Neural cell (in vitro differentiated cells): ENCODE measurements around the gene POLR2L. TPM values are rescaled to one million over a fixed set of nuclear protein-coding genes. Genes with fewer than 3 reads are reported as not detected.

ENCODE experiments used
- H2AFZ ChIP-seq: fragments of 200-600, 300-800 bp; sonication (generic), shearing (Covaris generic); 2 replicates; pipeline ENCODE4 v1.6.0; 2014; ENCODE audit warnings: low read depth, mild to moderate bottlenecking, antibody characterized with exemption, low read length, moderate library complexity
- H3F3A ChIP-seq: fragments of 200-600 bp; shearing (Covaris generic); 2 replicates; pipeline ENCODE4 v1.6.1; 2016; ENCODE audit warnings: mild to moderate bottlenecking, moderate library complexity, mixed read lengths, antibody characterized with exemption, low read length; ENCODE audit not compliant: insufficient read depth, poor library complexity, severe bottlenecking
- H3K27ac ChIP-seq: fragments of 200-600, 300-800 bp; sonication (generic), shearing (Covaris generic); 2 replicates; pipeline ENCODE4 v1.5.1; 2014; ENCODE audit warnings: mild to moderate bottlenecking, low read length, moderate library complexity
- H3K27me3 ChIP-seq: fragments of 300-800, 200-600 bp; sonication (generic), shearing (Covaris generic); 2 replicates; pipeline ENCODE4 v1.6.0; 2014; ENCODE audit warnings: mild to moderate bottlenecking, low read depth, low read length, moderate library complexity; ENCODE audit not compliant: insufficient read depth
- H3K36me3 ChIP-seq: fragments of 300-800, 200-600 bp; sonication (generic), shearing (Covaris generic); 2 replicates; pipeline ENCODE4 v1.5.1; 2014; ENCODE audit warnings: mild to moderate bottlenecking, antibody characterized with exemption, low read length, moderate library complexity; ENCODE audit not compliant: insufficient read depth
- H3K4me2 ChIP-seq: fragments of 300-800, 200-600 bp; sonication (generic), shearing (Covaris generic); 2 replicates; pipeline ENCODE4 v1.6.0; 2014; ENCODE audit warnings: mild to moderate bottlenecking, low read length
- H3K4me3 ChIP-seq: fragments of 300-800, 200-600 bp; sonication (generic), shearing (Covaris generic); 2 replicates; pipeline ENCODE4 v1.5.1; 2014; ENCODE audit warnings: mild to moderate bottlenecking, low read length, moderate library complexity
- H3K79me2 ChIP-seq: fragments of 200-600 bp; shearing (Covaris generic); replicated peaks from 2 replicates; pipeline ENCODE4 v1.6.0; 2014; ENCODE audit warnings: mild to moderate bottlenecking, low read length, moderate library complexity; ENCODE audit not compliant: insufficient read depth
- H3K9ac ChIP-seq: fragments of 300-800, 200-600 bp; sonication (generic), shearing (Covaris generic); 2 replicates; pipeline ENCODE4 v1.6.1; 2016; ENCODE audit warnings: mild to moderate bottlenecking, low read length, mixed read lengths
- H3K9me2 ChIP-seq: fragments of 200-600 bp; shearing (Covaris generic); 2 replicates; pipeline ENCODE4 v1.6.1; 2016; ENCODE audit warnings: mild to moderate bottlenecking, low read length, mixed read lengths; ENCODE audit not compliant: insufficient read depth
- H3K9me3 ChIP-seq: fragments of 200-600, 300-800 bp; sonication (generic), shearing (Covaris generic); 2 replicates; pipeline ENCODE4 v1.6.1; 2016; ENCODE audit warnings: mild to moderate bottlenecking, mixed run types, low read length, moderate library complexity, mixed read lengths
- H4K20me1 ChIP-seq: fragments of 200-600 bp; shearing (Covaris generic); 2 replicates; pipeline ENCODE4 v1.6.1; 2016; ENCODE audit warnings: mild to moderate bottlenecking, mixed run types; ENCODE audit not compliant: insufficient read depth
- EP300 ChIP-seq: fragments of 450-650 bp; conservative IDR thresholded peaks from 2 replicates; pipeline ENCODE4 v1.6.1; 2014; ENCODE audit warnings: antibody characterized with exemption, mild to moderate bottlenecking, moderate library complexity; ENCODE audit not compliant: poor library complexity, severe bottlenecking
- EZH2 ChIP-seq: fragments of 200-600, 300-800 bp; shearing (Covaris generic), sonication (generic); IDR thresholded peaks from 2 replicates; pipeline ENCODE4 v1.6.1; 2014; ENCODE audit warnings: antibody characterized with exemption, low read length, borderline replicate concordance, mild to moderate bottlenecking; ENCODE audit not compliant: insufficient read depth, poor library complexity, severe bottlenecking
- MXI1 ChIP-seq: fragments of 450-650 bp; conservative IDR thresholded peaks from 2 replicates; pipeline ENCODE4 v1.6.1; 2014; ENCODE audit warnings: antibody characterized with exemption, mild to moderate bottlenecking; ENCODE audit not compliant: poor library complexity, severe bottlenecking
- POLR2AphosphoS5 ChIP-seq: IDR thresholded peaks from 2 replicates; pipeline ENCODE4 v1.6.1; 2012
- RAD21 ChIP-seq: fragments of 450-650 bp; conservative IDR thresholded peaks from 2 replicates; pipeline ENCODE4 v1.6.1; 2014; ENCODE audit warnings: antibody characterized with exemption, mild to moderate bottlenecking, moderate library complexity
- SMC3 ChIP-seq: fragments of 450-650 bp; conservative IDR thresholded peaks from 2 replicates; pipeline ENCODE4 v1.6.1; 2014; ENCODE audit warnings: antibody characterized with exemption, mild to moderate bottlenecking, moderate library complexity; ENCODE audit not compliant: poor library complexity
- TAF1 ChIP-seq: IDR thresholded peaks from 2 replicates; pipeline ENCODE4 v1.6.1; 2012; ENCODE audit warnings: low read depth
- polyA plus RNA-seq: library from polyadenylated mRNA; depleted of rRNA; stranded (reverse); fragments of >200 nt; gene quantifications from 2 replicates; pipeline ENCODE4 v1.2.3, GENCODE V29; 2014
- TF ChIP-seq, protein P1 (sequence below): fragments of 450-650 bp; IDR thresholded peaks from 2 replicates; pipeline ENCODE4 v1.5.1; 2014; ENCODE audit warnings: antibody characterized with exemption, mild to moderate bottlenecking, moderate library complexity; ENCODE audit not compliant: poor library complexity, severe bottlenecking
- TF ChIP-seq, protein P2 (sequence below): IDR thresholded peaks from 2 replicates; pipeline ENCODE4 v1.6.1; 2012; ENCODE audit warnings: borderline replicate concordance

POLR2L gene
- polyA plus RNA-seq, 1 donor from 2014 or later = 62.3 TPM

DNA sequence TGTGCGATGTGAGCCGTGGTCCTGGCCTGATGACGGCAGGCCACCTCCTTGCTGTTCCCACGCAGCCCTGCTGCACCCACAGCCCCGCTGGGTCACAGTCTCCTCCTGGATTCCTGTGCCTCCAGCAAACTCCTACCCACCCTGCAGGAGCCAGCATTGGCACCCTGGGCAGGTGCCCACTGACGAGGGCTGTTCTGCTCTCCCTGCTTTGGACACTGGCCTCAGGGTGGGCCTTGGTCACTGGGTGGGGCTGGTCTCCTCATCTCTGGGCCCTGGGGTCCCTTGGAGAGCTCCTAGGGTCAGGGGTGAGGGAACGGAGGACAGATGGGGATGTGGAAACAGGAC is 13.0 kb upstream of the POLR2L start:
- Histone ChIP-seq H3K4me3 (no peak overlapping the region), H4K20me1 (no peaks in the 10 kb centered on the region), H2AFZ (no peak overlapping the region), H3K79me2 (no peaks in the 10 kb centered on the region), H3K27me3 (peaks cover 5% of the 10 kb centered on the region), H3F3A (no peaks in the 10 kb centered on the region), H3K4me2 (no peak overlapping the region), H3K9ac (peak overlapping the region; percentile 53), H3K36me3 (no peaks in the 10 kb centered on the region), H3K9me2 (no peaks in the 10 kb centered on the region), H3K9me3 (no peaks in the 10 kb centered on the region), H3K27ac (no peak overlapping the region)
- TF ChIP-seq, protein P1, sequence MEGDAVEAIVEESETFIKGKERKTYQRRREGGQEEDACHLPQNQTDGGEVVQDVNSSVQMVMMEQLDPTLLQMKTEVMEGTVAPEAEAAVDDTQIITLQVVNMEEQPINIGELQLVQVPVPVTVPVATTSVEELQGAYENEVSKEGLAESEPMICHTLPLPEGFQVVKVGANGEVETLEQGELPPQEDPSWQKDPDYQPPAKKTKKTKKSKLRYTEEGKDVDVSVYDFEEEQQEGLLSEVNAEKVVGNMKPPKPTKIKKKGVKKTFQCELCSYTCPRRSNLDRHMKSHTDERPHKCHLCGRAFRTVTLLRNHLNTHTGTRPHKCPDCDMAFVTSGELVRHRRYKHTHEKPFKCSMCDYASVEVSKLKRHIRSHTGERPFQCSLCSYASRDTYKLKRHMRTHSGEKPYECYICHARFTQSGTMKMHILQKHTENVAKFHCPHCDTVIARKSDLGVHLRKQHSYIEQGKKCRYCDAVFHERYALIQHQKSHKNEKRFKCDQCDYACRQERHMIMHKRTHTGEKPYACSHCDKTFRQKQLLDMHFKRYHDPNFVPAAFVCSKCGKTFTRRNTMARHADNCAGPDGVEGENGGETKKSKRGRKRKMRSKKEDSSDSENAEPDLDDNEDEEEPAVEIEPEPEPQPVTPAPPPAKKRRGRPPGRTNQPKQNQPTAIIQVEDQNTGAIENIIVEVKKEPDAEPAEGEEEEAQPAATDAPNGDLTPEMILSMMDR = no peak
- no peak for TF ChIP-seq POLR2AphosphoS5
- TF ChIP-seq SMC3 = no peak
- no peak for TF ChIP-seq RAD21
- no peak for TF ChIP-seq EZH2
- TF ChIP-seq MXI1 = no peak

DNA sequence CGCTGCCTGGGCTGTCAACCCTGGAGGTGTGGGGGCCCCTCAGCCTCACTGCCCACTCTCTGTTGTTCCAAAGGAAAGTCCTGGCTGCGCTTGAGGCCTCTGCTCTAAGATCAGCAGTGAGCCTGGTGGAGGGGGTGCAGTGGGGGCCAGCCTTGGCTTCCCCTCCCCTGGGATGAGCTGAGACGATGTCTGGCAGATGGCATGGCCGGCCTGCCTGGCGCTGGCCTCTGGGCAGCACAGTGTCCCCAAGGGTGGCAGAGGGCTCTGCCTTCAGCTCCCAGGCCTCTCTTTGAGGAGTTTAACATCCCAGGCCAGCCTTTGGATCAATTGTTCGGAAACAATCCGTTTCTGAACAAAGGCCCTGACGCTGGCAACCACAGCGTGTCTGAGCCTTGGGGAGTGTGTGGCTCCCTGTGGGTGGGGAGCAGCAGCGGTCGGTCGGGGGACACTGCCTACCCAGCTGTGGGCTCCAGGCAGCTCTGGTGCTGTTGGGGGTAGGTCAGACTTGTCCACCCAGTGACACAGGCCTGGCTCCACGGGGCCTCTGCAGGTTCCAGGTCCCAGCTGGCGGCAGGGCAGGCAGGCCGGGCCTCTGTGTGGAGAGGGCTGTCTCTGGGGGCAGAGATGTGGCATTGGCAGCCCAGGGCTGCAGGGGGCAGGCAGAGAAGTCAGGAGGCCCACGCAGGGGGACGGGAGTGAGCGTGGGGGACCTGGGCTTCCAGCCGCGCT is 12.4 kb upstream of the POLR2L start:
- H3K9ac ChIP-seq = peak overlapping the region; percentile 53
- no peak overlapping the region for H2AFZ ChIP-seq
- H3K27ac ChIP-seq = no peak overlapping the region
- no peak overlapping the region for H3K4me3 ChIP-seq
- H3K36me3 ChIP-seq = no peaks in the 10 kb centered on the region
- TF ChIP-seq TAF1 (no peak), SMC3 (no peak), EP300 (no peak), EZH2 (no peak), MXI1 (no peak), POLR2AphosphoS5 (no peak), RAD21 (no peak)
- TF ChIP-seq, protein P2, sequence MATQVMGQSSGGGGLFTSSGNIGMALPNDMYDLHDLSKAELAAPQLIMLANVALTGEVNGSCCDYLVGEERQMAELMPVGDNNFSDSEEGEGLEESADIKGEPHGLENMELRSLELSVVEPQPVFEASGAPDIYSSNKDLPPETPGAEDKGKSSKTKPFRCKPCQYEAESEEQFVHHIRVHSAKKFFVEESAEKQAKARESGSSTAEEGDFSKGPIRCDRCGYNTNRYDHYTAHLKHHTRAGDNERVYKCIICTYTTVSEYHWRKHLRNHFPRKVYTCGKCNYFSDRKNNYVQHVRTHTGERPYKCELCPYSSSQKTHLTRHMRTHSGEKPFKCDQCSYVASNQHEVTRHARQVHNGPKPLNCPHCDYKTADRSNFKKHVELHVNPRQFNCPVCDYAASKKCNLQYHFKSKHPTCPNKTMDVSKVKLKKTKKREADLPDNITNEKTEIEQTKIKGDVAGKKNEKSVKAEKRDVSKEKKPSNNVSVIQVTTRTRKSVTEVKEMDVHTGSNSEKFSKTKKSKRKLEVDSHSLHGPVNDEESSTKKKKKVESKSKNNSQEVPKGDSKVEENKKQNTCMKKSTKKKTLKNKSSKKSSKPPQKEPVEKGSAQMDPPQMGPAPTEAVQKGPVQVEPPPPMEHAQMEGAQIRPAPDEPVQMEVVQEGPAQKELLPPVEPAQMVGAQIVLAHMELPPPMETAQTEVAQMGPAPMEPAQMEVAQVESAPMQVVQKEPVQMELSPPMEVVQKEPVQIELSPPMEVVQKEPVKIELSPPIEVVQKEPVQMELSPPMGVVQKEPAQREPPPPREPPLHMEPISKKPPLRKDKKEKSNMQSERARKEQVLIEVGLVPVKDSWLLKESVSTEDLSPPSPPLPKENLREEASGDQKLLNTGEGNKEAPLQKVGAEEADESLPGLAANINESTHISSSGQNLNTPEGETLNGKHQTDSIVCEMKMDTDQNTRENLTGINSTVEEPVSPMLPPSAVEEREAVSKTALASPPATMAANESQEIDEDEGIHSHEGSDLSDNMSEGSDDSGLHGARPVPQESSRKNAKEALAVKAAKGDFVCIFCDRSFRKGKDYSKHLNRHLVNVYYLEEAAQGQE = no peak
- TF ChIP-seq, protein P1 = no peak
- H3K4me2 ChIP-seq = no peak overlapping the region
- no peaks in the 10 kb centered on the region for H3K9me2 ChIP-seq
- peaks cover 5% of the 10 kb centered on the region for H3K27me3 ChIP-seq
- H4K20me1 ChIP-seq = no peaks in the 10 kb centered on the region
- H3F3A ChIP-seq = no peaks in the 10 kb centered on the region
- no peaks in the 10 kb centered on the region for H3K79me2 ChIP-seq
- no peaks in the 10 kb centered on the region for H3K9me3 ChIP-seq
